BJ (cell line): ENCODE data around the gene LRRC37B. TPM values are rescaled to one million over a fixed set of nuclear protein-coding genes. Genes with fewer than 3 reads are reported as not detected.
"Not testable (repeated sequence)": the region's sequence is repeated elsewhere in the genome, so short reads cannot be mapped to it uniquely, and the experiment has no call there.

Experiments
- CTCF ChIA-PET: fragments of 350-600 bp; formaldehyde crosslinking; extraction: SDS; loops from one replicate; lab custom pipeline; 2021; ENCODE audit warnings: antibody characterized with exemption, inconsistent platforms; lab: Yijun Ruan, JAX
- POLR2A ChIA-PET: fragments of 300-600 bp; sonication (Branson Sonifier 250); formaldehyde crosslinking; extraction: SDS; loops from one replicate; lab custom pipeline; 2021; ENCODE audit warnings: antibody characterized with exemption; lab: Charles Lee
- DNase-seq: peaks from one replicate; pipeline ENCODE4 v3.0.0-alpha.2; 2011; ENCODE audit warnings: low read depth
- H3K27me3 ChIP-seq: 2 replicates; pipeline ENCODE4 v1.6.0; 2011; ENCODE audit warnings: low read length; ENCODE audit not compliant: control insufficient read depth, insufficient read depth
- H3K36me3 ChIP-seq: 2 replicates; pipeline ENCODE4 v1.5.1; 2011; ENCODE audit warnings: low read length; ENCODE audit not compliant: control insufficient read depth, insufficient read depth
- H3K4me3 ChIP-seq: 2 replicates; pipeline ENCODE4 v1.5.1; 2011; ENCODE audit warnings: low read depth, mild to moderate bottlenecking, control low read depth, low read length
- CTCF ChIP-seq: IDR thresholded peaks from 2 replicates; pipeline ENCODE4 v1.5.1; 2011; ENCODE audit warnings: low read depth, mild to moderate bottlenecking, control low read depth, inconsistent platforms, low read length, moderate library complexity; ENCODE audit not compliant: insufficient read depth
- polyA plus RNA-seq: library from polyadenylated mRNA; depleted of rRNA; stranded (reverse); fragments of >200 nt; gene quantifications from 2 replicates; pipeline ENCODE4 v1.2.3, GENCODE V29; 2011

The LRRC37B gene
- polyA plus RNA-seq, 1 experiment, result 8.6 TPM

GRCh38 chr17:32086833-32087232 is 79.7 kb downstream of the LRRC37B start:
- CTCF ChIA-PET, result interaction anchor here (0.6 kb wide), 1 partner anchor 104 kb away, joined by 3 read pairs; no protein-coding TSS in a partner anchor
- POLR2A ChIA-PET, result not testable (repeated sequence)

GRCh38 chr17:32092062-32092461 is 84.9 kb downstream of the LRRC37B start:
- H3K27me3 ChIP-seq, DNase-seq, H3K36me3 ChIP-seq, POLR2A ChIA-PET, CTCF ChIA-PET, H3K4me3 ChIP-seq: not testable (repeated sequence)

More at GRCh38 chr17:32086833-32087232, 79.7 kb downstream of the LRRC37B start:
- H3K36me3 ChIP-seq, H3K4me3 ChIP-seq, H3K27me3 ChIP-seq, DNase-seq: not testable (repeated sequence)

- no peaks in the 10 kb centered on the region for H3K36me3 ChIP-seq
- POLR2A ChIA-PET, result no interaction called here
- TF ChIP-seq CTCF, result no peak
- no peak overlapping the region for H3K4me3 ChIP-seq
- CTCF ChIA-PET, result no interaction called here
- no peak for DNase-seq
- no peaks in the 10 kb centered on the region for H3K27me3 ChIP-seq
Observed at GRCh38 chr17:32099686-32100085, 92.5 kb downstream of the LRRC37B start.

- H3K36me3 ChIP-seq, POLR2A ChIA-PET, H3K4me3 ChIP-seq, DNase-seq, H3K27me3 ChIP-seq, CTCF ChIA-PET: not testable (repeated sequence)
Observed at GRCh38 chr17:32100323-32100722, 93.1 kb downstream of the LRRC37B start.

- H3K36me3 ChIP-seq, result no peaks in the 10 kb centered on the region
- H3K27me3 ChIP-seq, result no peaks in the 10 kb centered on the region
- TF ChIP-seq CTCF, result no peak
- POLR2A ChIA-PET, result no interaction called here
- CTCF ChIA-PET, result no interaction called here
- no peak overlapping the region for H3K4me3 ChIP-seq
- no peak for DNase-seq
Observed at GRCh38 chr17:32100971-32101631, 93.9 kb downstream of the LRRC37B start.

GRCh38 chr17:32102172-32102571 is 95.0 kb downstream of the LRRC37B start:
- ChIA-PET POLR2A (no interaction called here), CTCF (no interaction called here)
- H3K4me3 ChIP-seq, result no peak overlapping the region
- no peak for DNase-seq
- TF ChIP-seq CTCF, result no peak
- H3K27me3 ChIP-seq, result no peaks in the 10 kb centered on the region
- H3K36me3 ChIP-seq, result no peaks in the 10 kb centered on the region
